CMK (cell line): ENCODE results near the gene HOXB7.

Experiments
- DNase-seq: peaks from one replicate; pipeline ENCODE4 v3.0.0-alpha.2; 2010; ENCODE audit warnings: low read depth

HOXB7 gene

DNA sequence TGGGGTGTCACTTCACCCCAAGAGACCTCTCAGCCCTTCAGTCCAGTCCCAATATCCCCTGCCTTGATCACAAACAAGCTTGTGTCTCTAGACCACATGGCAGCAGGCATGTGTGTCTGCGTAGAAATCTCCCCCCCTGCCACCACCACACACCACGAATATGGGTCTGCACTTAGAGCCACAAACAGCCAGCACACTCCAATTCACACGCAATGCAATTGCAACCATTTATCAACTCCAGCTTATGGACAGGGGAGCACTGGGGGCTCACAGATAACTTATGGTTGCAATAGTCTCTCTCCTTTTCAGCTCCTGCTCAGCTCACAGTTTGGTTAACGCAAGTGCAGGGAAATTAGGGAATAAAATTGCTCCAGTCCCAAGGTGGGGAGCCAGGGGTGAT is 12.8 kb upstream of the HOXB7 start:
- no peak for DNase-seq

DNA sequence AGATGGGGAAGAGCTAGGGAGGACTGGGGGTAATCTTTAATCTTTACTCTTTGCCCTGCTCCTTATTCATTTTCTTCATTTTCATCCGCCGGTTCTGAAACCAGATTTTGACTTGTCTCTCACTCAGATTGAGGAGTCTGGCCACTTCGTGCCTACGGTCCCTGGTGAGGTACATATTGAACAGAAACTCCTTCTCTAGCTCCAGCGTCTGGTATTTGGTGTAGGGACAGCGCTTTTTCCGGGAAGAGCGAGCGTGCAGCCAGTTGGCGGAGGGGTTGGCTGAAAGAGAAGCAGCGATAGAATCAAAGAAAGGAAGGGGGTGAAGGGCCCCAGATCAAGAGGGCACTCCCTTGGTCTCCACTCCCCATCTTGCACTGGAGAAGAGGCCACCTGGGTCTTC is 12.0 kb upstream of the HOXB7 start:
- DNase-seq: no peak

DNA sequence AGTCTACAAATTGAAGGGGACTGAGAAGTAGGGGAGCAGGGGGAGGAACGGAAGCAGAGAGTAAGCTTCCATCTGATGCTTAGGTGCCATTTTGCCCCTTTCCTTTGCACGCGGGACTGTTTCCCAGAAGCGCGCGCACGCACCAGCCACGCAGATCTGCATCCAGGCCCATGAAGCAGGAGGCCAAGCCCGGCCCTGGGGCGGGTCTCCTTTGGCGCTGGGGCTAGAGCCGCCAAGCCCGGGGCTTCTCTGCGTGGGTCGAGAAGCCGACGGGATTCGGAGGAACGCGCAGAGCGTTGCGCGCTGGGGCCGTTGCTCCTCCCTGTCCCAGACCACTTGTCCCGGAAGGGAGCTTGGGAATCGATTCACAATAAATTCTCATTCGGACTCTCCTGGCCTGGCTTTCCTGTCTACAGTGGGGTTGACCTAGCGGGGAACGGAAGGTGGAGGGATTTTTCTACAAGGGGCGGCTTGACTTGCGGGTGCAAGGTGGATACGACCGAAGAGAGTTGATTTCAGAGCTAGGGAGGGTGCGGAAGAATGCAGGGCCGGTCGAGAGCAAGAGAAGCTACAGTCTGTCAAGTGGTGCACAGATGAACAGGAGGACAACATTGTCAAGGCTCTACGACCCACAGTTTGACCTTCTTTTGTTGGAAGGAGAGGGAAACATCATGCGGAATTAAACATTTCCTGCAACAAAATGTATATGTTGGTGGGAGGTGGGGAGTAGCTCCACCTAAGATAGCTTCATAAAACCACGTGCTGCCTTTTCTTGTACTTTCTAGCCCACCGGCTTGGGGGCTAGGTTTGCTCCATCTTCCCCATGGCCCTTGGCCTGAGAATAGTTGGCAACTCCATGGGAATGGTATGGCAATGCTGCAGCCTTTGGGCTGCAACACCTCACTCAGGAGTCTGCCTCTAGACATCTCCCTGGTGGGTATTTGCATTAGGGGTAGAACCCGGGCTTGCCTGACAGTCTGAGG is 10.9 kb upstream of the HOXB7 start:
- DNase-seq: no peak

DNA sequence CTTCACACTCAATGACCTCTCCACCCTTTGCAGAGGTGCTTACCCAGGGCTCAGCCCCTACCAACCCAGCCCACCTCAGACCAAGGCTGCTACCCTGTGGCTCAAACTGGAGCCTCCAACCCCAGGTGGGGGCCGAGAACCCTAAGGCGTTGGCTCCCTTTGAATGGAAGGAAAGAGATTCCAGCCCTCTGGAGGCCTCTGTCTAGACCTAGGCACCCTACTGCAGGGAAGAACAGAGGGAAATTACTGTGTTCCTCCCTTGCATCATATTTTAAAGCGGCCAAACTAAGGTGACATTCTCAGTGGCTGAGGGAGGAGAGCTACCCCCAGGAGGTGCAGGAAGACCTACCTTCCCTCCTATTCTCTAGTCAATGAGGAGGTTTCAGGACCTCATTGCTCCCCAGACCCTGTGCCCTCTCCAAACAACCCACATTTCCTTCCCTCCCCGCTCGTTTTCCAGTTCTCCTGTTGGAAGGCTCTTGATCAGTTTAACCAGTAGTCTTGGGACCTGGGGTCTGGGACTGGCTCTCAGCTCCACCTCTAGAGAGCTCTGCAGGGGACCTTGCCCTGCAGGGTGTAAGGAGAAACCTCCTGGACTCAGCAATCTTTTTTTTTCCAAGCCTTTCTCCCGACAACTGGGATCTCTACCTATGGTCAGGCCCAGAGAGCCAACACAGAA is 9.8 kb upstream of the HOXB7 start:
- no peak for DNase-seq

DNA sequence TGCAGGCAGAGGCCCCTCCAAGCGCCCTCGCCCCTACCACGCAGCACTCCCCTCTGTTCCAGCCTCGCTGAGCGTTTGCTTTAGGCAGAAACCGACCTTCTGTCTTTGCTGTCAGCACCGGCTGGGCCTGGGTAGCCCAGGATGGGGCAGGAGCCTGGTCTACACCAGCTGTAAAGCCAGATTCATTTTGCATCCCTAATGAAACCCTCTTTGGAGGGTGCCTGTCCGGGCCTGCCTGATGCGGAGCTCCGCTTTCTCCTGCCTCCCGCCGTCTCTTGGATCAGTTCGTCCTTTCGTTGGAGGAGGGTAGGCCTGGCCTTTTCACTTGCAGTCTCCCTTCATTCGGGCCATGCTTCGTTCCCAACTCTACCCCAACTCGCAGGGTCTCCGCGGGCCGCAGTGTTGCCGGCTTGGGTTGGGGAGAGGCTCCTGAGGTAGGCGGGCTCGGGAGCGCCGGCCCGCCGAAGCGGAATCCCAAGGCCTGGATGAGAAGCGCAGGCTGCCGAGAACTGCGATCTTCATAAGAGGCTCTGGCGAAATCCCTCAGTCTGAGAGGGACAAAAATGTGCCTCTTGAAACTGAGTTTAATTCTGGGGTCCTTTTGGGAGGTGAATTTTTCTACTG is 9.1 kb upstream of the HOXB7 start:
- DNase-seq: no peak

DNA sequence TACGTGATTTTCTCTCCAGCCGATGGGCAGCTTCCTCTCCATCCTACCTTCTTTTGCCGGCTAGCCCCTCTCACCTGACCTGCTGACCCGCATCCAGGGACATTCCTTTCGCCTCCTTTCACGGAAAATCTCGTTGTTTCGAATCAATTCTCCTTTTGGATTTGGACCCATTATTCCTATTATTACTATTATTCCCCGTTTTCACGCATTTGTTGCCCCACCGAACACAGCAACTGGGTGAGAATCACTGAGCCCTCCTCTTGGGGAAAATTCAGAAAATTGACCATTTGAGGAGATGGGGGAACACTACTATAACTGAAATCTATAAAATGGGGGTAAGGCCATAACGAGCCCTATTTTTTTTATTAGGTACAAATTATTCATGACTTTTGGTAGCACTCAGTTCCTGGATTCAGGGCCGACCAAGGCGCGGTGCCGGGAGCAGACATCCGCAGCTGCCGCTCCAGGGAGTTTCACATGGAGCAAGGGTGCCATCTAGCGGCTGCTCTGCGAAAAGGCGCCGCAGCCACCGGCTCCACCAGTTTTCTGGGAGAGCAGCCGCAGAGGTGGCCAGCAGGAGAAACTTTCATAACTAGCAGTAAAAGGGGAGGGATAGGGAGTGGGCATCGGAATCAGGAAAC is 7.6 kb upstream of the HOXB7 start:
- DNase-seq: peak; percentile 49

DNA sequence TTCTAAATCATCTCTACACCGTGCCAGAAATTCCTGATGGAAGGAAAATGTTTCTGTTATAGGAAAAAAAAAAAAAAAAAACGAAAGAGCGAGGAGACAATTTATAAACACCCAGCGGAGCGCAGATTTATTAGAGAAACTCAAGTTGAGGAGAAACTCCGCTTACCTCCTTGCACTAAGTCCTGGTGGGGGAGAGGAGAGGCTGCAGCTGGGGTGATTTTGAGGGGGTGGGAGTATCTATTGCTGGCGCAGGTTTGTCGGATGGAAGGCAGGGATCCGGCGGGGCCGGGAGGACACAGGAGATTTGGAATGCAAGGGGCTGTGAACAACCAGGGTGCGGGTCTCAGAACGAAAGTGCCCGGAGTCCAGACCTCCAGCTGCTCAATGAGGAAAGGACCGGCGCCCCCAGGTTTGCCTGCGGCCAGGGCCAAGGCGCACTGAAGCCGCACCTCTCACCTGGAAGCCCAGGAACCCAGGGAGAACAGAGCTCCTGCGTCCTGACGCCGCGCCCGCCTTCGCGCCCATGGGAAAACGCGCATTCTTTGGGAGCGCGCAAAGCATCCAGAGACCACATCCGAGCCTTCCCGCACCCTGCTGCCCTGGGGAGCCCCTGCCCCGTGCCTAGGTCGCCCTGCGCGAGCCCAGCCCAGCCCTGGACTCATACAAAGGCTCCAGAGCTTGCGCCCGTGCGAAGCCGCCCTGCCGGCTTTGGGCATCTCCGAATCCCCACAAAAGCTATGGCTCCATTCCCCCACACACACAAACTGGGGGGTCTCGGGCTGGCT is 6.8 kb upstream of the HOXB7 start:
- DNase-seq: no peak

DNA sequence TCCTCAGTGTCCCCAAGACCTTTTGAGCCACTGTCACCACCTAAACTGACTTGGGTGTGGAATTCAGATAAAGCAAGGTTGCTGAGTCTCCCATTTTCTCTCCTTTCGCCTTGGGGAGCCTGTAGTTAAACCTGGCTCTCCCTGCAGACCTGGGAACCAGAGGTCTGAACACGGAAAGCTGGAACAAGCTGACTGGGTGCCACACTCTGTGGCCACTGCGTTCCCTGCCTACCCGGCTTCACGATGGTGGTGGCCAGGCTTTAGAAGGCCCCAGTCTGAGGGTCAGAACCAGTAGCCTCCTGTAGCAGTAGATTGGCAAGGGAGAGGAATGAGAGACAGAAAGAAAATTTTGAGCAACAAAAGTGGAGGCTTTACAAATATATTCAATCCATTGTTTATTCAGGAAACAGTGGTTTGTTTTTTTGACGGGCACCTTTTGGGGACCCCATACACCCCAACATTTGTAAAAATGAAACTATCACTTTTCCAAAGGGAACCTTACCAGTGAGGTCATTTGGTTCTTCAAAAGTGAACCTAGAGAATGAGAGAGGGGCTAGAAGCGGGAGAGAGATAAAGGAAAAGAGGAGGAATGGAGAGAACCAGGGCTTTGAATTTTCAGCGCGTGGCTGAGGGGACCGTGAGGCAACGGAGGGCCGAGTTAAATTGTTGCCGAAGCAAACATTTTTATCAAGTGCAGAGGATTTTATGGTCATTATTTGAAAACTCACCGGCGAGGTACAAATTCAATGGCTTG is 6.1 kb upstream of the HOXB7 start:
- DNase-seq: no peak

DNA sequence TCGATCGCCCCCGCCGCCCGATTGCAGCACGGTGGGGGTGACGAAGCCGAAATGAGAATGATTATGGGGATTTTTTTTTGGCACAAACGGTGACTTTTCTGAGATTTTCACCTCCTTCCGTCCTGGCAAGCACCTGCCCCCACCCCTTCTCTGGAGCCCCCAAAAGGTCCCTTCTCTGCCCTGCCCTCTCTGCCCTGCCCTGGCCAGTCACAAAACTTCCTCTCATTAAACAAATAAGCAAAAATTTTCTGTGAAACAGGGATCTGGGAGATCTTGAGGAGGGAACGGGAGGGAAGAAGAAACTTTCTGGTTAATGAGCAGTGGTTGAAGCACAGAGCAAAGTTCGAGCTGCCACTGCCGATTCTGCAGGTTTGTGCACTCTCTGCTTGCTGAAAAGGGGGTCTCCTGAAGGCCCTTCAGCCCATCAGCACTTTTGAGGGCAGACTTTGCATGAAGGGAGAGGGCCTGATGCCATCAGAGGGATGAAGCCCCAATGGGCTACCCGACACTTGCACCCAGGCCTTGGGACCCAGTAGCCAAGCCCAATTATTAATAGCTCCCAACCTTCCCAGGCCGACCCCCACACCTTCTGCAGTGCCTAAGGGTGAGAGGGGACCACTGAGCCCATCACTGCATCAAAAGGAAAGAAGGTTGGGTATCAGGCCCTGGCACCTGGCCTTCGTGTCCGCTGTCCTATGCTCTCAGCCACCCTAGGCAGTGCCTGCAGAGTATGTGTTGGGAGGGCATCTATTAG is 5.3 kb upstream of the HOXB7 start:
- DNase-seq: no peak

DNA sequence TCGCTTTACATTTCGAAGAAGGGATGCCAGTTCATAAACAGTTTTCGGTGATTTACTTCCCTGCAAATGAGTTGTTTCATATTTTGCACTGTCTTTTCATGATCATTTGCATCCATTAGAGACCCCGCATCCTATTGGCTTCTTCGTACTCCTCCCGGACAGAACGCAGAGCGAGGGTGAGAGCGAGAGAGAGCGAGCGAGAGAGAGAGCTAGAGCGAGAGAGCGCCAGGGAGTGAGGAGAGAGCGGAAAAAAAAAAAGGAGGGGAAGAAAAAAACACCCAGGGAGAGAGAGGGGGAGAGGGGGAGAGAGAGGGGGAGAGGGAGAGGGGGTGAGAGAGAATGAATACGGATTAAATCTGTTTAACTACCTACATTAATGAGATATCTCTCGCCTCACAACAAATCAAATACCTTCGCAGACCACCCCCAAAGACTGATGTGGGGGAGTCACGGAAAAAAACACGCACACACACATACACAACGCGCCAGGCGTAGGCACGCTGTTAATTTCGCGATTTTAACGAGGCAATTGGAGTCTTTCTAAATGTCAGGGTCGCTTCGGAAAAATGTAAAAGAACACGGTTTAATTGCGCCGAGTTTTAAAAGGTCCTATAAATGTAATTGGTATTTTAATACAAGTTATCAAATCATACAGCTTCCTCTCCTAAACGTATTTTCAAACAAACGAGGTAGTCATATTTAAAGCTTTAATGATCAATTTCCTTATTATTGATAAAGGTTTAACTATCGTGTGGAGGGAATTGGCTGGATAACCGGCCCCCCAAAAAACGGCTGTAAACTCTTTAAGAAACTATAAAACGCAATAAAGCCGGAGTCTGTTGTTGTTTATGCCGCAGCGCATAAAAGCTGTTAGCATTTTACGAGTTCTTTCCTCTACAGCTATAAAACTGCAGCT is 4.5 kb upstream of the HOXB7 start, which contains the start of gene HOXB8:
Gene HOXB8, minus strand, starts transcription at position 246 of the 916 bp plus-strand sequence. CDS start 588 bp downstream, outside the sequence.
- DNase-seq: no peak

DNA sequence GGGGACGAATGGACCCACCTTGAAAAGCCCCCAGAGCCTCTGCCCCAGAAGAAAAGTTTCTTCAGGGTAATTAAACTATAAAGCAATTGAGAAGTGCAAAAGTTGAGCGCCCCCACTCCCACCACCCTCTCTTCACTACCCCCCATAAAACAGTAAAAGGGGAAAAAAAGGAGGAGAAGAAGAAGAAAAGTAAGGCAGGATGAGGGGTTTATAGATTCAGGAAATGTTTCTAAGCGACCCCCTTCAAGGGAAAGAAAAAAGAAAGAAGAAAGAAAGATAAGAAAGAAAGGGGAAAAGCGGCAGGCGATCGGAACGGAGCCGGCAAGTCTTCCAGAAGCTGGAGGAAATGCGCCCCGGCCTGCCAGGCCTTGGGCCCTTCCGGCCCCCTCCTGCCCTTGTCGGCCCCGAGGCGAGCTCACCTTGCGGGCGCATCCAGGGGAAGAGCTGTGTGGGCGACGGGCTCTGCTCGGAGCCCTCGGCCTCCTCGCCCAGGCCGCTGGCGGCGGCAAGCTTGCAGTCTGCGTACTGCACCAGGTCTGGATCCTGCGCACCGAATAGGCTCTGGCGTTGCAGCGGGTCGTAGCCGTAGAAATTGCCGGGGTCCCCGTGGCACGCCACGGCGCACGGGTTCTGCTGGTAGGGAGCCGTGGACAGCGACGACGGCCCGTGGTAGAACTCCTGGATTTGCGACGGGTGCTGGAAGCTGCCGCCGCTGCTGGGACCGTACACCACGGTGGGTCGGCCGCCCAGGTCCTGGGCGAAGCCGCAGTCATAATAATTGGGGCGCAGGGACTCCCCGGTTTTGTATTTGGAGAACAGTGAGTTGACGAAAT is 3.3 kb upstream of the HOXB7 start:
- no peak for DNase-seq

DNA sequence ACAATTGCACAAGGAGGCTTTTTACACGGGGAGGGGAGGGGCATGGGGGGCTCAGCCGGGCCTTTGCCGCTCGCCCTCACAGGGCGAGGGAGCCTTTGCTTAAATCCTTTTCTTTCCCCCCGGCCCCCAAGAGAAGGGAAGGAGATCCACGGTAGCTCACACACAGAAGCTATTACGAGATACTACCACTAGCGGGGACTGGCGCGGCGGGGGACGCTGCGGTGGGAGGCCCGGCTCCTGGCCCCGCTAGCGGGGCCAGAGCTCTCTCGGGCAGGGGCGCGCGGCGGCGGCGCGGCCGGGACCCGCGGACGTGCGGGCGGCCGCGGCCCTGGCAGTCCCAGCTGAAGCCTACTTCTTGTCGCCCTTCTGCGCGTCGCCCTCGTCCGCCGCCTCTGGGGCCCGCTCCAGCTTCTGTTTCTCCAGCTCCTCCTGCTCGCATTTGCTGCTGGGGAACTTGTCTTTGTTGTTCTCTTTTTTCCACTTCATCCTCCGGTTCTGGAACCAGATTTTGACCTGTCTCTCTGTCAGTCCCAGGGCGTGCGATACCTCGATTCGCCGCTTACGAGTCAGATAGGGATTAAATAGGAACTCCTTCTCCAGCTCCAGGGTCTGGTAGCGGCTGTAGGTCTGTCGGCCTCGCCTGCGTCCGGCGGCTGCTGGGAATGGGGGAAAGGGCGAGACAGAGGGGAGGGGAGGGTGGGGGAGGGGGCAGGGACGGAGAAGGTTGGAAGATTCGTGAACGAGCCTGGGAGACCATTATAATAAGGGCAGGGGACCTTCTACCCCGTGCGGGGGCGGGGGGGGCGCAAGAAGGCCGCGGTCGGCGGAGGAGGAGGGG is 2.3 kb upstream of the HOXB7 start:
- no peak for DNase-seq

DNA sequence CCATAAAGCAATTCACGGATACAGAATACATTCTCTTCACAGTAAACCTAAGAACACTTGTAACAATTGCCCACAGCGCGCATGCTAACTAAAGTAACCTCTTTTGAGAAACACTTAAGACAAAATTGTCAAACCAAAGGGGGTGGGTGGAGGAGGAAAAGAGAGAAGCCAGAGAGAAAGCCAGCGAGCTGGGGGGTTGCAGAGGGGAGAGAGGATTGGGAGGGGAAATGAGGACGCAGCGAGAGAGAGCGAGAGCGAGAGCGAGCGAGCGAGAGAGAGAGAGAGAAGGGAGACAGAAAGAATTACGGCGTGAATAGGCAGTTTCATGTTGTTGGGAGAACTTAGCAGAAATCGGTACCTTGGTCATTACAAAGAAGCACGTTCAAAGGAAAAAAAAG is 1.6 kb upstream of the HOXB7 start:
- no peak for DNase-seq

DNA sequence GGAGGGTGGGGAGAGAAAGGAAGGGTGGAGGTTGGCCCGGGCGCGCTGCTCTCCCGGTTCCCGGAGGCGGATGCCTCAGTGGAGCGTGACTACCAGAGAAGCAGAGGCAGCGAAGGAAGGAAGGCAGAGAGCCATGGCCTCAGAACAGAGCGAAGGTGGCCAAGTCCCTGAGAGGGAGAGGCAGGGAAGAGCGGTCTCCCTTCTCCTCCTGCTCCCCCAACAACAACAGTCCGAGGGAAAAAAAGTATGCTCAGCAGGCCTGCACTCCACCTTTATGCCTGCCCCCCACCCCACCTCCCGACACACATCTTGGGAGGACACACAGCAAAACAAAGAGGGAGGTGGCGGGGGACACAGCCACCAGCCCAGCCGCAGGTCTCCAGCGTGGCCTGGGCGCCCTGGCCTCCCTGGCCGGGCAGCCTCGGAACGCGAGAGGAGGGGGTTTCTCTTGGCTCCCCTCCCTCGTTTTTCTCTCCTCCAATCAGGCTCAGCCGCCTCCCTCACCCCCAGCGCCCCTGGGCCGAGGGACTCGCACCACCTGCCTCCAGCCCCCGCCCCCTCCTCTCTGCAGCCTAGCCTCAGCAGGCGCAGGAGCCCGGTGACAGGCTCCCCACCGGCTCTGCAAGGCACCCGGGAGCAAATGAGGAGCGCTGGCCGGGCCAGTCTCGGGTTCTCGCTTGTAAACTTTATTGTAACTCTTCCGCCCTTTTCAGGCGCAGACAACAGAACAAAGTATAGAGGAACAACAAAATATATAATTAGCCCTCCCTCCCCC is 1.1 kb upstream of the HOXB7 start:
- no peak for DNase-seq

DNA sequence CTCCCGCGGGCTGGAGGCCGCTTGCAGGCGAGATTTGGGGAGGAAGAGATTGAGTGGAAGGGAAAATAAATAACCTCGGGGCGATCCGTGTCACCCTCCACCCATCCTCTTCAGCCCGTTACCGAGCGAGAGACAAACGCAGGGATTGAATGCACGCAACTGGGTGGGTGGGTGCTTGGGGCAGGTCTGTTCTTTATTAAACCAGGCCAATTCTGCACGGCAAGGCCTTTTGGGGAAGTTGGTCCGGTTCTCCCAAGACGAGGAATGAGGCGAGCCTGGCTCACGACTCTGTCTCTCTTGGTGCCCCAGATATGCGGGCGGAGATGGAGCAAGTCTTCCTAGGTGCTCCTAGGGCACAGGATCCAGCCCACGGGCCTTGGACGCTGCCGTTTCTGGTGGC is 396 bp upstream of the HOXB7 start:
- DNase-seq: no peak

DNA sequence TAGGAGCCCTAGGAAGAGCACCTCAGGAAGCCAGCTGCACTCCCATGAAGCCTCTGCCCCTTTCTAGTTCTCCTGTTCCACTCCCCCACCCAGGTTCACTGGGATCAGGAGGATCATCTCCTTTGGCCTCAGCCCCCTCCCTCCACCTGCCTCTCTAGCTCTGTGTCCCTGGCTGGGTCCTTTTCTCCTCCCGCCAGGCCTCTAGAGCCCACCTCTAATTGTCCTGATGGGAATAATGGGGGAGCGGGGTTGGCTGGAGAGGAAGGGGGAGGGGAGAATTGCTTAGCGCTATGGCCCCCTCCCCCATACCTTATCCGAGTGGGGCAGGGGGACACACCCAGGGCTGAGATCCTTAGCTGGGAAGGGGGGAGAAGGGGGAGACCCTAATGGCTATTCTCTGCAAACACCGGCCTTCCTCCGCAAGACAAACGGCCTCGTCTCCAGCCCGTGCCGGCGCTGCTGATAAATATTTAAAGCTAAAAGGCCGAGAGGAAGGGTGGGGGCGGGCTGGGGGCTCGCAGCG is 997 bp downstream of the HOXB7 start:
- DNase-seq: no peak
